ENCODE data around the gene ZNF195. TPM values are rescaled to one million over a fixed set of nuclear protein-coding genes. Genes with fewer than 3 reads are reported as not detected.
"Not testable (repeated sequence)": the region's sequence is repeated elsewhere in the genome, so short reads cannot be mapped to it uniquely, and the experiment has no call there.

ZNF195 gene
- total and polyA plus RNA-seq, 2 of the 8 experiments (the other 6 are each of a cell fraction or from before 2014, with no cell fraction given) = 23.9 to 88.6 TPM

DNA sequence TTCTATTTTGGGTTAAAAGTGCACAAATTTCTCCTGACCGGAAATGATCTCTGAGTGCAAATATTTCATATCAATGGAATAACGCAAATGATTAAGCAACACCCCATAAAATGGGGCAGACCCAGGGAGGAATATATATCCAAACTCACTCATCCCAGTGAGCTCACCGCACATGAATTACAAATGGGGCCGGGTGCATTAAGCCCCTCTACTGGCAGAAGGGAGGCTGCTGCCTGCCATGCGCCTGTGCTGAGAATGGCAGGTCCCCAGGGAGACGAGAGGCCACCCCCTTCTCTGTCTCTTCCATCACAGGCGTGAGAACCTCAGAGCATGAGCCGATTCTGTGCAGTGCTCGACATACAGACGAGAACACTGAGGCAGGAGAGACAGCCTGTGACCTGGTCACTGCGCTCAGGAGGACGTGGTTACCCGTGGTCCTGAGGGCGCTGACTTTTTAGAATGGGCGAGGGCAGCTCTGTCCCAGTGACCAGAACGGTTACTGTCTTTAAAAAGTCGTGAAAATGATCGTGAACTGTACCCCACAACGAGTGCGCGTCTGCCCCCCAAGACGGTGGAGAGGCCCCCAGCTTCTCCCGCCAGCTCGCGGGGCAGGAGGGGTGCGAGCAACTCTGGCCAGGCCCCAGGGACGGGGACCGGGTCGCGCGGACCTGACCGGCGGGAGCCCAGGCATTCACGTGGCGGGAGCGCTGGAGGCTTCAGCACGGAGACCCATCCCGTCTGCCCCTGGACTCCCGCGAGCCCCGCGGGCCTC, 42.8 kb upstream of the ZNF195 start:
- H3K79me2 ChIP-seq (ENCODE audit: control insufficient read depth in 1 of 2, insufficient read depth in 2 of 2, low read length in 2 of 2); H3K23ac ChIP-seq (ENCODE audit: insufficient read length); H2BK120ac ChIP-seq (replicated peaks; ENCODE audit: low read depth, low read length); H3K79me1 ChIP-seq (ENCODE audit: low read depth, low read length); H2BK5ac ChIP-seq (ENCODE audit: low read depth, low read length); CTCF ChIA-PET (ENCODE audit: partially characterized antibody); H4K91ac ChIP-seq (replicated peaks; ENCODE audit: insufficient read length, low read length); H3K14ac ChIP-seq (ENCODE audit: insufficient read length); H4K8ac ChIP-seq (ENCODE audit: extremely low read depth, insufficient read depth, low read length); H2BK15ac ChIP-seq (ENCODE audit: low read length); H3K9me3 ChIP-seq (ENCODE audit: insufficient read depth in 2 of 2, low read depth in 1 of 2, low read length in 1 of 2); H3K36me3 ChIP-seq (ENCODE audit: control insufficient read depth in 2 of 4, insufficient read depth in 4 of 4, low read length in 3 of 4); H3K23me2 ChIP-seq (ENCODE audit: low read depth, low read length); H4K5ac ChIP-seq (ENCODE audit: insufficient read length, low read depth, low read length); H2AFZ ChIP-seq (ENCODE audit: low read length); H2AK5ac ChIP-seq (ENCODE audit: low read depth, low read length); H3K18ac ChIP-seq (ENCODE audit: extremely low read depth, low read length); H3K56ac ChIP-seq (replicated peaks; ENCODE audit: insufficient read length, low read depth, low read length); H3K27ac ChIP-seq (ENCODE audit: low read depth, low read length); H3K27me3 ChIP-seq (replicated peaks in 1 of 4; ENCODE audit: control insufficient read depth in 3 of 4, extremely low read depth in 1 of 4, insufficient read depth in 3 of 4, low read length in 3 of 4); H2BK12ac ChIP-seq (ENCODE audit: low read depth, low read length); H3K4me1 ChIP-seq (replicated peaks in 1 of 4; ENCODE audit: control insufficient read depth in 3 of 4, insufficient read depth in 4 of 4, low read length in 3 of 4); H3K4ac ChIP-seq (replicated peaks; ENCODE audit: insufficient read length, low read depth, low read length); H2BK20ac ChIP-seq (ENCODE audit: low read length); FAIRE-seq; H4K20me1 ChIP-seq (replicated peaks in 1 of 2; ENCODE audit: control insufficient read depth in 1 of 2, insufficient read depth in 2 of 2, low read length in 2 of 2): not testable (repeated sequence)
- DNase-seq (ENCODE audit: low read depth in 1 of 2, low spot score in 2 of 2) = peak in 1 of 2 experiments; percentile 64
- POLR2A ChIA-PET (ENCODE audit: partially characterized antibody) = interaction anchor here (0.7 to 0.9 kb wide), 2 partner anchors 26 to 81 kb away, joined by 3 to 4 read pairs; no protein-coding TSS in a partner anchor
- WGBS, 2 experiments (ENCODE audit: extremely low coverage in 1 of 2, insufficient coverage in 1 of 2, insufficient read length in 1 of 2, insufficient replicate concordance in 2 of 2, low coverage in 1 of 2, low lambda C conversion rate in 2 of 2, missing lambda C conversion rate in 1 of 2) = 16% methylated on average over 28 of the region's 42 CpGs; no CpG with 5 or more reads in 1 of the 2 experiments
- Histone ChIP-seq H3K9ac (replicated peaks in 1 of 4; ENCODE audit: extremely low read depth in 1 of 4, low read depth in 3 of 4, low read length in 3 of 4) (peak overlapping the region in 3 of 4 experiments; percentile 38 to 74 (median 50); a peak in 6 of 7 replicates), H3K4me3 (ENCODE audit: extremely low read depth in 1 of 4, insufficient read depth in 2 of 4, low read depth in 3 of 4, low read length in 4 of 4) (peak overlapping the region; percentile 57 to 71 (median 62)), H3K4me2 (ENCODE audit: insufficient read depth in 1 of 2, low read depth in 2 of 2, low read length in 2 of 2) (peak overlapping the region; percentile 69 to 96)
- TF ChIP-seq POLR2AphosphoS5 (IDR thresholded peaks at IDR 0.05; ENCODE audit: low read depth, low read length) = peak; percentile 78; the same call in 1 of the 2 replicates
- TF ChIP-seq POLR2A (IDR thresholded peaks at IDR 0.05; ENCODE audit: control extremely low read depth in 1 of 2, low read depth in 2 of 2, low read length in 2 of 2) = peak; percentile 50 to 52; a peak in 2 of 3 replicates
- TF ChIP-seq SIN3A (conservative IDR thresholded peaks at IDR 0.05 in 1 of 2, IDR thresholded peaks at IDR 0.05 in 1 of 2; ENCODE audit: low read depth in 1 of 2, low read length in 2 of 2) = peak in 1 of 2 experiments; percentile 51; a peak in 1 of 4 replicates
- TF ChIP-seq, protein P1, sequence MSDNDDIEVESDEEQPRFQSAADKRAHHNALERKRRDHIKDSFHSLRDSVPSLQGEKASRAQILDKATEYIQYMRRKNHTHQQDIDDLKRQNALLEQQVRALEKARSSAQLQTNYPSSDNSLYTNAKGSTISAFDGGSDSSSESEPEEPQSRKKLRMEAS (IDR thresholded peaks at IDR 0.05) = peak; percentile 41
- peak; percentile 23; the same call in 1 of the 2 replicates for TF ChIP-seq PHF8 (conservative IDR thresholded peaks at IDR 0.05; ENCODE audit: low read depth, low read length)
- peak; percentile 8 for TF ChIP-seq KDM4A (IDR thresholded peaks at IDR 0.05; ENCODE audit: low read depth, low read length, severe bottlenecking)
- TF ChIP-seq, protein P2, sequence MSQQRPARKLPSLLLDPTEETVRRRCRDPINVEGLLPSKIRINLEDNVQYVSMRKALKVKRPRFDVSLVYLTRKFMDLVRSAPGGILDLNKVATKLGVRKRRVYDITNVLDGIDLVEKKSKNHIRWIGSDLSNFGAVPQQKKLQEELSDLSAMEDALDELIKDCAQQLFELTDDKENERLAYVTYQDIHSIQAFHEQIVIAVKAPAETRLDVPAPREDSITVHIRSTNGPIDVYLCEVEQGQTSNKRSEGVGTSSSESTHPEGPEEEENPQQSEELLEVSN (IDR thresholded peaks at IDR 0.05) = peak; percentile 47; the same call in 1 of the 2 replicates

Measured in H1 (cell line).